Gastroesophageal sphincter (tissue), 4 donors: Measurements from ENCODE around the gene EIF3F. TPM values are rescaled to one million over a fixed set of nuclear protein-coding genes. Genes with fewer than 3 reads are reported as not detected.

Experiments
- ATAC-seq: fragments of 150-250 bp; one replicate; pipeline ENCODE4 v1.9.1; 2016; ENCODE audit warnings: mild to moderate bottlenecking, moderate library complexity
- H3K27ac ChIP-seq, 4 donors: fragments of 200-600 bp; sonication (generic) in 3 of 4; 1 replicate in 3 of 4; 2 replicates in 1 of 4; pipeline ENCODE4 v1.5.1; 2016 to 2019
- H3K27me3 ChIP-seq: fragments of 200-600 bp; sonication (generic); one replicate; pipeline ENCODE4 v1.5.1; 2019
- H3K36me3 ChIP-seq, 2 donors: fragments of 200-600 bp; sonication (generic); one replicate each; pipeline ENCODE4 v1.5.1; 2019; ENCODE audit warnings: control low read depth in 1 of 2
- H3K4me1 ChIP-seq, 3 donors: fragments of 200-600 bp; sonication (generic); 1 replicate in 2 of 3; 2 replicates in 1 of 3; pipeline ENCODE4 v1.5.1; 2016 to 2019; ENCODE audit warnings: control low read depth in 2 of 3
- H3K4me3 ChIP-seq, 2 donors: fragments of 200-600 bp; sonication (generic); one replicate each; pipeline ENCODE4 v1.5.1; 2019; ENCODE audit warnings: mild to moderate bottlenecking in 1 of 2, moderate library complexity in 1 of 2
- H3K9me3 ChIP-seq, 3 donors: fragments of 200-600 bp; sonication (generic); one replicate each; pipeline ENCODE4 v1.5.1; 2017 to 2019; ENCODE audit warnings: control low read depth in 2 of 3
- CTCF ChIP-seq, 4 experiments: fragments of 200-600 bp in 2 of 4; fragments of 450-650 bp in 2 of 4; sonication (generic) in 1 of 4; IDR thresholded peaks; one replicate each; pipeline ENCODE4 v1.5.1; 2017 to 2019; ENCODE audit warnings: antibody characterized with exemption in 4 of 4, mild to moderate bottlenecking in 2 of 4, moderate library complexity in 2 of 4
- EP300 ChIP-seq: sonication (generic); formaldehyde crosslinking; IDR thresholded peaks from one replicate; pipeline ENCODE4 v1.6.1; 2017; ENCODE audit warnings: antibody characterized with exemption, mild to moderate bottlenecking
- POLR2A ChIP-seq, 2 donors: fragments of 450-650 bp; IDR thresholded peaks; one replicate each; pipeline ENCODE4 v1.6.1; 2017; ENCODE audit warnings: antibody characterized with exemption in 2 of 2, mild to moderate bottlenecking in 2 of 2, moderate library complexity in 1 of 2
- POLR2AphosphoS5 ChIP-seq: sonication (generic); formaldehyde crosslinking; IDR thresholded peaks from one replicate; pipeline ENCODE4 v1.6.1; 2017; ENCODE audit warnings: antibody characterized with exemption
- WGBS, 2 donors: methylation state at CpG; one replicate each; pipeline ENCODE4 v1.1.5; 2018; ENCODE audit warnings: low coverage in 1 of 2; 5-methylcytosine and 5-hydroxymethylcytosine counted together
- small RNA-seq, 4 donors: library from RNA; depleted of rRNA; stranded (forward); fragments of <200 nt; gene quantifications; one replicate each; pipeline ENCODE3, GENCODE V24; 2016
- total RNA-seq, 4 donors: library from RNA; depleted of rRNA; stranded (reverse); fragments of >200 nt; gene quantifications; one replicate each; pipeline ENCODE4 v1.1.0, GENCODE V29; 2016

Gene EIF3F
- total RNA-seq, 4 donors from 2014 or later: 204 to 356 (median 235) TPM

GRCh38 chr11:8045839-8046238 lies 58.7 kb downstream of the EIF3F start:
- 61 to 75% methylated on average over 4 of the region's 4 CpGs for WGBS, 2 donors
- Histone ChIP-seq H3K4me1 (no peaks in the 10 kb centered on the region), H3K27ac (no peak overlapping the region), H3K9me3 (no peaks in the 10 kb centered on the region), H3K27me3 (no peaks in the 10 kb centered on the region), H3K36me3 (no peaks in the 10 kb centered on the region), H3K4me3 (no peak overlapping the region)
- TF ChIP-seq POLR2AphosphoS5 (no peak), EP300 (no peak), POLR2A (IDR thresholded peaks at IDR 0.05) (no peak), CTCF (IDR thresholded peaks at IDR 0.05) (no peak)
- ATAC-seq: no peak

- H3K9me3 ChIP-seq: no peaks in the 10 kb centered on the region
- no peak for ATAC-seq
- WGBS, 2 donors: 86% methylated on average over 1 of the region's 3 CpGs; no CpG with 5 or more reads in 1 of the 2 donors
- TF ChIP-seq CTCF (IDR thresholded peaks at IDR 0.05): no peak
- TF ChIP-seq POLR2A (IDR thresholded peaks at IDR 0.05): no peak
- no peak for TF ChIP-seq EP300
- TF ChIP-seq POLR2AphosphoS5: no peak
- H3K27ac ChIP-seq: no peak overlapping the region
- H3K4me3 ChIP-seq: no peak overlapping the region
- H3K27me3 ChIP-seq: no peaks in the 10 kb centered on the region
- no peaks in the 10 kb centered on the region for H3K4me1 ChIP-seq
- H3K36me3 ChIP-seq: no peaks in the 10 kb centered on the region
These were observed 60.2 kb downstream of the EIF3F start for GRCh38 chr11:8047382-8047781.

GRCh38 chr11:8049084-8049483 lies 61.9 kb downstream of the EIF3F start:
- TF ChIP-seq POLR2AphosphoS5: no peak
- no peak for TF ChIP-seq CTCF (IDR thresholded peaks at IDR 0.05)
- Histone ChIP-seq H3K36me3 (no peaks in the 10 kb centered on the region), H3K9me3 (no peaks in the 10 kb centered on the region), H3K4me1 (no peaks in the 10 kb centered on the region), H3K27me3 (no peaks in the 10 kb centered on the region), H3K4me3 (no peak overlapping the region), H3K27ac (no peak overlapping the region)
- 73 to 100% methylated on average over 2 of the region's 3 CpGs for WGBS, 2 donors
- no peak for ATAC-seq

Small RNA genes lying within 50 kb of the gene (small RNA-seq; reads per million reads assigned to genes)
- gene COX6CP5: 0 reads per million in 4 donors

Other genes with a start within 250 kb of the EIF3F start
- not detected for gene OR5P2, start 190.4 kb upstream of the EIF3F start, total RNA-seq
- gene OR5P3, start 156.5 kb upstream of the EIF3F start, total RNA-seq: not detected
- gene OR10A6, start 56.1 kb upstream of the EIF3F start, total RNA-seq: not detected
- not detected for gene OR10A3, start 45.6 kb upstream of the EIF3F start, total RNA-seq
- gene NLRP10, start 21.9 kb upstream of the EIF3F start, total RNA-seq: not detected
- gene TUB, start 93.9 kb downstream of the EIF3F start, total RNA-seq: 10 to 100 TPM in 3 of 4 donors, 1 to 10 TPM in 1; 8.2 to 19.0 (median 13.4) TPM
- 10 to 100 TPM; 13.6 to 33.2 (median 20.9) TPM for gene RIC3, start 181.7 kb downstream of the EIF3F start, total RNA-seq